ENCODE data around the gene PLPPR3. TPM values are rescaled to one million over a fixed set of nuclear protein-coding genes. Genes with fewer than 3 reads are reported as not detected.

The PLPPR3 gene
- total and polyA plus RNA-seq, 10 of the 15 experiments (the other 5 are each of a cell fraction or from before 2014, with no cell fraction given), result 0.07 TPM; not detected in 9

DNA sequence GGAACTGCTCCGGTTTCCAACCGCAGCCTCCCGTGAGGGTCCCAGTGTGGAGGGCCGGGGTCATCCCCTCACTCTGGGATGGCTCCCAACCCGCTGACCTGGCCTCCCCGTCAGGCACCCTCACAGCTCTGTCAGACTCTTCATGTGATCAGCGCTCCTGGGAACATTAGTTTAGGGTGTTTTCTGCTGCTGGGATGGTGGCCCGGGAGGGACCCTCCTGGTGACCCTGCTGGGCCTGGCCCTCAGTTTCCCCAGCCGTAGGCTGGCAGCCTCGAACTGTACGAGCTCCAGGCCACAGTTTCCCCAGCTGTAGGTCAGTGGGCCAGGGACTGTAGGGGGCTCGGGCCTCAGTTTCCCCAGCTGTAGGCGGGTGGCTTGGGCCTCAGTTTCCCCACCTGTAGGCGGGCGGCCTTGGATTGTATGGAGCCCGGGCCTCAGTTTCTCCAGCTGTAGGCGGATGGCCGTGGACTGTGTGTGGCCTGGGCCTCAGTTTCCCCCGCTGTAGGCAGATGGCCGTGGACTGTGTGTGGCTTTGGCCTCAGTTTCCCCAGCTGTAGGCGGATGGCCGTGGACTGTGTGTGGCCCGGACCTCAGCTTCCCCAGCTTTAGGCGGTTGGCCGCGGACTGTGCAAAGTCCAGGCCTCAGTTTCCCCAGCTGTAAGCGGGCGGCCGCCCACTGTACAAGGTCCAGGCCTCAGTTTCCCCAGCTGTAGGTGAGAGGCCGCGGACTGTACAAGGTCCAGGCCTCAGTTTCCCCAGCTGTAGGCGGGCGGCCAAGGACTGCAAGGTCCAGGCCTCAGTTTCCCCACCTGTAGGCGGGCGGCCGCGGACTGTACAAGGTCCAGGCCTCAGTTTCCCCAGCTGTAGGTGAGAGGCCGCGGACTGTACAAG lies 25.8 kb downstream of the PLPPR3 start:
- H3K9ac ChIP-seq (ENCODE audit: control insufficient read depth, insufficient read depth, low read length), result peak overlapping the region; percentile 87; the same call in 1 of the 2 replicates
- H3K27ac ChIP-seq (ENCODE audit: control insufficient read depth, insufficient read depth), result peak overlapping the region; percentile 78; the same call in 1 of the 2 replicates

More for the DNA sequence above, 25.8 kb downstream of the PLPPR3 start:
- peaks cover 32% of the 10 kb centered on the region for H3K79me2 ChIP-seq (ENCODE audit: control insufficient read depth, insufficient read depth, low read length)
- TF ChIP-seq SRF (IDR thresholded peaks at IDR 0.05; ENCODE audit: low read depth in 2 of 2, low read length in 2 of 2) (no peak), FOXM1 (IDR thresholded peaks at IDR 0.05; ENCODE audit: low read depth, low read length) (no peak), YY1 (IDR thresholded peaks at IDR 0.05; ENCODE audit: low read depth, low read length) (no peak), CREB1 (IDR thresholded peaks at IDR 0.05; ENCODE audit: low read depth) (no peak), HDAC2 (IDR thresholded peaks at IDR 0.05) (no peak), ZSCAN29 (IDR thresholded peaks at IDR 0.05) (no peak), BACH1 (IDR thresholded peaks at IDR 0.05; ENCODE audit: borderline replicate concordance) (no peak), STAT1 (conservative IDR thresholded peaks at IDR 0.05) (no peak), YBX1 (IDR thresholded peaks at IDR 0.05) (no peak), SMAD5 (IDR thresholded peaks at IDR 0.05; ENCODE audit: low read depth) (no peak), KLF5 (IDR thresholded peaks at IDR 0.05; ENCODE audit: partially characterized antibody) (no peak), CHD1 (IDR thresholded peaks at IDR 0.05; ENCODE audit: low read depth, low read length) (no peak), RELA (IDR thresholded peaks at IDR 0.05; ENCODE audit: borderline replicate concordance, partially characterized antibody) (no peak)
- TF ChIP-seq, protein P1, sequence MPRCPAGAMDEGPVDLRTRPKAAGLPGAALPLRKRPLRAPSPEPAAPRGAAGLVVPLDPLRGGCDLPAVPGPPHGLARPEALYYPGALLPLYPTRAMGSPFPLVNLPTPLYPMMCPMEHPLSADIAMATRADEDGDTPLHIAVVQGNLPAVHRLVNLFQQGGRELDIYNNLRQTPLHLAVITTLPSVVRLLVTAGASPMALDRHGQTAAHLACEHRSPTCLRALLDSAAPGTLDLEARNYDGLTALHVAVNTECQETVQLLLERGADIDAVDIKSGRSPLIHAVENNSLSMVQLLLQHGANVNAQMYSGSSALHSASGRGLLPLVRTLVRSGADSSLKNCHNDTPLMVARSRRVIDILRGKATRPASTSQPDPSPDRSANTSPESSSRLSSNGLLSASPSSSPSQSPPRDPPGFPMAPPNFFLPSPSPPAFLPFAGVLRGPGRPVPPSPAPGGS (IDR thresholded peaks at IDR 0.05; ENCODE audit: borderline replicate concordance, insufficient read depth, low read depth, low read length, poor library complexity, severe bottlenecking), result no peak
- TF ChIP-seq, protein P2, sequence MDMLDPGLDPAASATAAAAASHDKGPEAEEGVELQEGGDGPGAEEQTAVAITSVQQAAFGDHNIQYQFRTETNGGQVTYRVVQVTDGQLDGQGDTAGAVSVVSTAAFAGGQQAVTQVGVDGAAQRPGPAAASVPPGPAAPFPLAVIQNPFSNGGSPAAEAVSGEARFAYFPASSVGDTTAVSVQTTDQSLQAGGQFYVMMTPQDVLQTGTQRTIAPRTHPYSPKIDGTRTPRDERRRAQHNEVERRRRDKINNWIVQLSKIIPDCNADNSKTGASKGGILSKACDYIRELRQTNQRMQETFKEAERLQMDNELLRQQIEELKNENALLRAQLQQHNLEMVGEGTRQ (IDR thresholded peaks at IDR 0.05; ENCODE audit: borderline replicate concordance, low read depth, low read length), result no peak
- peaks cover 7% of the 10 kb centered on the region; the same call in 1 of the 2 replicates for H3K4me1 ChIP-seq (ENCODE audit: control insufficient read depth, insufficient read depth, low read length)
- ChIA-PET POLR2A (interaction anchor here (0.6 to 1.3 kb wide), 2 partner anchors 111 to 162 kb away, joined by 3 to 5 read pairs; no protein-coding TSS in a partner anchor), SMC1A (ENCODE audit: uncharacterized antibody, unreplicated experiment) (no interaction called here), RAD21 (ENCODE audit: unreplicated experiment) (no interaction called here), CTCF (no interaction called here)
- intact Hi-C loops (cut with micrococcal nuclease; ENCODE audit: unreplicated experiment), result loop anchor here (2.0 kb wide), 1 partner anchor 223 kb away; the partner anchor contains the start of gene BSG
- WGBS (ENCODE audit: insufficient coverage, insufficient replicate concordance, low lambda C conversion rate, missing lambda C conversion rate), result 69% methylated on average over 39 of the region's 39 CpGs
- ATAC-seq (no peak), DNase-seq (ENCODE audit: low read depth, low spot score) (no peak), FAIRE-seq (no peak)
- H3K27me3 ChIP-seq (replicated peaks in 1 of 2; ENCODE audit: control insufficient read depth in 2 of 2, insufficient read depth in 2 of 2, low read length in 1 of 2), result no peaks in the 10 kb centered on the region
- H3K4me3 ChIP-seq, result peak overlapping the region; percentile 78
- no peaks in the 10 kb centered on the region for H3K9me3 ChIP-seq (replicated peaks; ENCODE audit: control insufficient read depth, insufficient read depth, low read length)
- peaks cover 20% of the 10 kb centered on the region for H4K20me1 ChIP-seq (ENCODE audit: control insufficient read depth, insufficient read depth)
- in situ Hi-C loops (cut with MboI), result no loop called here
- H3K4me2 ChIP-seq (ENCODE audit: control insufficient read depth, insufficient read depth), result peak overlapping the region; percentile 84
- BruUV-seq (replicated peaks), result no TSS peak
- peaks cover 8 to 14% of the 10 kb centered on the region in 2 experiments; a peak in 3 of 4 replicates for H3K36me3 ChIP-seq (ENCODE audit: control insufficient read depth in 2 of 2, insufficient read depth in 2 of 2, low read length in 1 of 2)
- H2AFZ ChIP-seq (ENCODE audit: control insufficient read depth, low read depth, low read length), result peak overlapping the region; percentile 97

All from GM12878 (cell line).